GM23248 (cell line): ENCODE measurements around the gene VWF.

Experiments used
- EZH2 ChIP-seq: fragments of 200-600 bp; sonication (generic); IDR thresholded peaks from 2 replicates; pipeline ENCODE4 v1.6.1; 2018; ENCODE audit warnings: antibody characterized with exemption, mild to moderate bottlenecking; ENCODE audit not compliant: insufficient read depth, poor library complexity, severe bottlenecking
- EZH2phosphoT487 ChIP-seq: fragments of 200-600 bp; sonication (generic); IDR thresholded peaks from 2 replicates; pipeline ENCODE4 v1.6.1; 2018; ENCODE audit warnings: antibody characterized with exemption, moderate library complexity, mild to moderate bottlenecking, low read depth; ENCODE audit not compliant: insufficient read depth

GRCh38 chr12:6122201-6122600 lies 2.3 kb downstream of the VWF start:
- TF ChIP-seq EZH2 = no peak
- no peak for TF ChIP-seq EZH2phosphoT487
